Kidney tubule cell (primary cell): ENCODE data around the gene KCNAB1.
A peak's percentile ranks its signal among the peaks of the same experiment; 100 is the strongest.

Experiments
- DNase-seq: peaks from one replicate; pipeline ENCODE4 v3.0.0-alpha.2; 2018; ENCODE audit warnings: low spot score

Gene KCNAB1

GRCh38 chr3:156412600-156412999 is 292.2 kb downstream of the KCNAB1 start:
- no peak for DNase-seq

GRCh38 chr3:156413293-156413892 is 293.0 kb downstream of the KCNAB1 start:
- DNase-seq: no peak

DNA sequence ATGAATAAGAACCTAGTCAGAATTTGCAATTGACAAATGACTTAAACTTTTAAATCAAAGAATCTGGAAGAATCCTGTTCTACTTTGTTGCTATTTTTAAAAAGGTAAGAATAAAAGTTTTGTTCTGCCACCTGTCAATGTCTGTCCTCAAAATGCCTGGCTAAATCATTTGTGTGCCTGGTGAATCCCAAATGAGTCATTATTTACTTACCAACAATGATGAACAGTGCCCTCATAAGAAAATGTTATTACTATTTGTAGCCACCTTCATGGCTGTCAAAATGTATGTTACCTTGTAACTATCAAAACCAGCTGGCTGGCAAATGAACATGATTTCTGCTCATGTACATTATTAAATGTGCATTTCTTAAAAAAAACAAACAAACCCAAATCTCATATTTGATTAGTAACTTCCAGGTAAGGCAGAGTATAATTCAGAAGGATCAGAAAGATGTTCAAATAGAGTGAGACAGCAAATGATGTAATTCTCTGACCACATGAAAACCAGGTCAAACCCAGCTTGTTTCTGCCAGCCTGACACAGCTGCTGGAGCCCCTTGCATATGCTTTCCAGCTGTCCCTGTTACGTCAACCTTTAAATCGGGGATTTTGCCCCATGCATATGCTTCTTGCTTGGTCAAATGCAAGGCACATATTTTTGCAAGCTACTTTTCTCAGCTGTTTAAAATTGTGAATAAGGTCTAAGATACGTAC is 296.6 kb downstream of the KCNAB1 start:
- DNase-seq: peak; percentile 4

- DNase-seq: no peak
These were observed 297.3 kb downstream of the KCNAB1 start for GRCh38 chr3:156417559-156418132.

- no peak for DNase-seq
These were observed 298.1 kb downstream of the KCNAB1 start for GRCh38 chr3:156418428-156418827.

- DNase-seq: no peak
These were observed 301.2 kb downstream of the KCNAB1 start for GRCh38 chr3:156421534-156421933.

GRCh38 chr3:156424758-156425157 is 304.4 kb downstream of the KCNAB1 start:
- DNase-seq: no peak

GRCh38 chr3:156425651-156426050 is 305.3 kb downstream of the KCNAB1 start:
- DNase-seq: no peak

GRCh38 chr3:156429125-156429524 is 308.7 kb downstream of the KCNAB1 start:
- no peak for DNase-seq

- DNase-seq: no peak
These were observed 311.2 kb downstream of the KCNAB1 start for GRCh38 chr3:156431334-156432124.

GRCh38 chr3:156432563-156432962 is 312.2 kb downstream of the KCNAB1 start:
- no peak for DNase-seq

- no peak for DNase-seq
These were observed 312.8 kb downstream of the KCNAB1 start for GRCh38 chr3:156433138-156433537.

GRCh38 chr3:156433910-156434309 is 313.5 kb downstream of the KCNAB1 start:
- DNase-seq: no peak

DNA sequence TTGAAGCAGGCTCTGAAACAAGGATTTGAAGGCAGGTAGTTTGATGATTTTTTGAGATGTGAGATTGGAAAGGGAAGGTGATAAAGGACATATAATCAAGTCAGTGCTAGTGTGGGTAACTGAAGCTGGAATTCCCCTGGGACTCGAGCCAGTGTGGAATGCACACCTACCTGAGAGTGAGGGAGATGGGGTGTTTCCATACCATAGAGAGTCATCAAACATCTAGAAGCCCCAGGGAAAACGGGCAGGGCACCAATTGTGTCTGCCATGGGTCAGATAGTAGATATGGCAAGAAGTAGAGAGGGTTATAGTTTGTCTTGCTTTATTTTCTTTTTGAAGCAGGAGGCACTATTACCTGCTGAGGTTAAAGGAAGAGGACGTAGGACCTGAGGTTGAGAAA is 314.5 kb downstream of the KCNAB1 start:
- no peak for DNase-seq

DNA sequence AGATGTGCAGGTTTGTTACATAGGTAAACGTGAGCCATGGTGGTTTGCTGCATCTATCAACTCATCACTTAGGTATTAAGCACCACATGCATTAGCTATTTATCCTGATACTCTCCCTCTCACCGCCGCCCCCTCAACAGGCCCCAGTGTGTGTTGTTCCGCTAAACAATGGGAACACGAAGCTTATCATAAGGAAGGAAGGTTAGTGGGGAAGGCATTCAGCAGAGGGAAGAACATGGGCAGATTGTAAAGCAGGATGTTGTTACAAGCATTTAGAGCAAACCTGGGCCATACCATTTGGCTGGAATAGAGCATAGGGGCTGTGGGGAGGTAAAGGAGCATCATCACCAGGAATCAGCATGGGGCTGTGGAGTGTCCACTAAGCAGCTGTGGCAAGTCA is 322.7 kb downstream of the KCNAB1 start:
- no peak for DNase-seq

DNA sequence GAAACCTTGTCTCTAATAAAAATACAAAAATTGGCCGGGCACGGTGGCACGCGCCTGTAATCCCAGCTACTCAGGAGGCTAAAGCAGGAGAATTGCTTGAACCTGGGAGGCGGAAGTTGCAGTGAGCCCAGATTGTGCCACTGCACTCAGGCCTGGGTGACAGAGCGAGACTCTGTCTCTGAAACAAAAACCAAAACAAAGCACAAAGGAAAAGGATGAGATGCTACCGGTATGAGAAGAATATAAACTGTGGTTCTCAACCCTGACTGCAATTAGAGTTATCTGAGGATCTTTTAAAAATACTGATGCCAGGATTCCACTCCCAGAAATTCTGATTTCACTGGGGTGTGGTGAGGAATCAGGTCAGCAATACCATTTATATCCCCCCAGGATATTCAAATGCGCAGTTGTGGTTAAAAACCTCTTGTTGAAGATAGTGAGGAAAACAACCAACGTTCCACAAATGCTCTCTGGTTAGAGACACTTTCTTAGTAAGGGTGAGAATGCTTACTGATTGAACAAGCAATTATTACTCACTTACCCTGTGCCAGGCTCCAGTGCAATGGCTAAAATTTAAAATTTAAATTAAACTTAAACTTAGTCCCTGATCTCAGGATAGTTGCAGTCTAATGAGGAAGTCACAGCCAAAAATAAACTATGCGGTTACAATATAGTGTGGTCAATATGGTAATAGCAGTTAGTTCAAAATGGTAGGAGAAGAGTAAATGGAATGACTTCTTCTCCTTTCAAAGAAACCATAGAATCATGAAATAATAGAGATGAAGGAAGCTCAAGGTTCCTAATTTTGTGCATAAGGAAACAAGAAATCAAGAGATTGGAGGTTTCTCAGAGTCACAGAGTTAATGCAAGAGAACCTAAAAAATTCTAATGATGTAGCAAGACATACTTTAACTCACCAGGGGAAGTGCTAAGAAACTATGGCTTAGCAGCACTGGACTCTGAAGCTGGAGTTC is 325.0 kb downstream of the KCNAB1 start:
- no peak for DNase-seq

DNA sequence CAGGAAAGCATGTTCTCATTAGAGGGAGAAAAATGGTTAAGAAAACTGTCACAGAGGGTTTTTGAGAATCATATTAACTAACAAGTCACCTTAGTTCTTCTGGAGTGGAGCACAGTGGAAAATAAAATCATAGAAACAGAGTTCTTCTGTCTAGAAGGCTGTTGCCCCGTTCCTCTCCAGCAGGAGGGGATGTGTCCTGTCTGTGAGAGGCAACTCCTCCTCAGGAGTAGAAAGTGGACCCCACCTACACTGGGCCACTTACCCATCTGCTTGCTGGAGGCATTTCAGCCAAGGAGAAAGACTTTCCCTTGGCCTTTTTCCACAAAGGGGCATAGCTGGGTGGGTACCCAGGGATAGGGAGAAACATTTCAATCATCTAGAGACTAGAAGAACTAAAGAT is 327.9 kb downstream of the KCNAB1 start:
- peak; percentile 35 for DNase-seq

DNA sequence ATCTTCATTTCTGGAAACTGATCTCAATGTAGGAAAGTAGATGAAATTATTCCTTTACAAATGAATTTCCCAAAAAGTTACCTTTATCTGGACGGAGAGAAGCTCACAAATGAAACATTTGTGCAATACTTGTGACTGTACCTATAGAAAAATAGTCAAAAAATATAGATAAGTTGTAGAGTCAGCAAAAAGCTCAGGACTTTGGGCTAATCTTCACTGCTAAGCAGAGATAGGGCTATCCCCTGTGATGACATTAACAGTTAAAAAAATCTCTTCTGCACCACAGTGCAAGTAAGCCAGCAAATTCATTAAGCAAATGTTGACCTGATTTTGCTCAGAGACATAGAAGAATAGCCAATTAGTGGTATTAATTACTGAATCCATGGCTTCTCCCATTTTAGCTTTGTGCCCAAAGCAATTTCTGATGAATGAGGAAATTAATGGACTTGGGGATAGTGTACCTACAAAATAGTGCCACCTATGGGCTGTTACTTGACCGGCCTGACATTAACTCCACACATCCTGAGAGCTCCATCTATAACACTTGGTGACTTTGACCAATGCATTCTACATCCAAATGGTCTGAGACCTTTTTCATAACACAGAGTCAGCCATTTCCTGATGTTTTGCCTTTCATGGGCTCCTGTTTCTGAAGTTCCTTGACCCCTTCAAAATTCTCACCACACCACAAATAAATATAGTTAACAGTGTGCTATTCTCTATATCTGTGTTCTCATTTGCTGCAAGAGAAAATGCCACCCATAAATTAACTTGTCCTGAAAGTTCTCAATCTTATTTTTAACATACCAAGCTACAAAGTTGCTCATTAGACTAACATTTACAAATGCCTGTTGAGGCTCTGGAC is 329.6 kb downstream of the KCNAB1 start:
- peak; percentile 39 for DNase-seq

DNA sequence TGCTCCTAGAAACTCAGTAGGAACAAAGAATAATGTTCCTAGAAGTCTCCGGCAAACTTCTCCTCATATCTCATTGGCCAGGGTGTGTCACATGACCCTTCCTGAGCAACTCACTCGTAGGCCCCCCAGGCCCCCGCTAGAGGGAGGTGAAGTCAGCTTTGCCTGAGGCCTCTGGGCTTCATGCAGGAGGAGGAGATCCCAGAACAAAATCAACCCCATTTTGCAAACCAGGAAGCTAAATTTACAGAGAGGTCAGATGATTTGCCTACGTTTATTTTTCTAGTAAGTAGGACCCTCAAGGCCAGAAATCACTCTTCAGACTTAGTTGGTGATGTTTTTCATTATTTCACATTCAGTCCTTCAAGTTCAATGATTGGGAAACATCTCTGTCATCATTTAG is 335.5 kb downstream of the KCNAB1 start:
- no peak for DNase-seq

GRCh38 chr3:156456771-156457224 is 336.4 kb downstream of the KCNAB1 start:
- peak; percentile 18 for DNase-seq
